Left ventricle myocardium inferior (tissue), 1 donor: ENCODE results near the gene HOMER1. TPM values are rescaled to one million over a fixed set of nuclear protein-coding genes. Genes with fewer than 3 reads are reported as not detected.

Experiments used
- DNase-seq: peaks from one replicate; pipeline ENCODE4 v3.0.0-alpha.2; 2020
- H3K27ac ChIP-seq: fragments of 200-600 bp; replicated peaks from 2 replicates; pipeline ENCODE4 v1.8.0; 2021
- H3K27me3 ChIP-seq: fragments of 200-600 bp; 2 replicates; pipeline ENCODE4 v1.8.0; 2021; ENCODE audit warnings: low read depth
- H3K36me3 ChIP-seq: fragments of 200-600 bp; 2 replicates; pipeline ENCODE4 v1.8.0; 2021
- H3K4me1 ChIP-seq: fragments of 200-600 bp; 2 replicates; pipeline ENCODE4 v1.8.0; 2021
- H3K4me3 ChIP-seq: fragments of 200-600 bp; 2 replicates; pipeline ENCODE4 v1.8.0; 2021; ENCODE audit warnings: mild to moderate bottlenecking, moderate library complexity
- H3K9me3 ChIP-seq: fragments of 200-600 bp; replicated peaks from 2 replicates; pipeline ENCODE4 v1.8.0; 2021
- CTCF ChIP-seq: fragments of 200-600 bp; IDR thresholded peaks from 2 replicates; pipeline ENCODE4 v1.8.0; 2021; ENCODE audit warnings: antibody characterized with exemption, mild to moderate bottlenecking, borderline replicate concordance
- intact Hi-C: fragments of 100-400 bp; cut with micrococcal nuclease; formaldehyde crosslinking; loops from one replicate; pipeline ENCODE4 v1.11.0; 2022
- total RNA-seq: library from RNA; stranded (reverse); fragmentation: NEBNext Ultra II Directional; extraction: Animal tissue kit (Norgen Biotek cat#: 25700); gene quantifications from one replicate; pipeline ENCODE4 v1.2.1, GENCODE V29; 2021
- donor health status: DM: no; HTN: yes; CAD: no; lungs with severe emphysema.

Gene HOMER1
- total RNA-seq, 1 donor from 2014 or later: 61.9 TPM

- Histone ChIP-seq H3K4me3 (no peak overlapping the region), H3K27ac (no peak overlapping the region), H3K9me3 (no peaks in the 10 kb centered on the region), H3K36me3 (no peaks in the 10 kb centered on the region), H3K4me1 (peaks cover 4% of the 10 kb centered on the region), H3K27me3 (no peaks in the 10 kb centered on the region)
- DNase-seq: no peak
- intact Hi-C loops: no loop called here
- no peak for TF ChIP-seq CTCF
Measured at GRCh38 chr5:79560771-79561524, 47.0 kb upstream of the HOMER1 start.

- intact Hi-C loops: no loop called here
- H3K27ac ChIP-seq: peak overlapping the region; percentile 25
Measured at GRCh38 chr5:79555418-79555817, 41.5 kb upstream of the HOMER1 start.

GRCh38 chr5:79552984-79553383 is 39.0 kb upstream of the HOMER1 start:
- TF ChIP-seq CTCF: no peak
- DNase-seq: no peak
- H3K36me3 ChIP-seq: no peaks in the 10 kb centered on the region
- H3K27ac ChIP-seq: no peak overlapping the region
- no peak overlapping the region for H3K4me3 ChIP-seq
- peaks cover 4% of the 10 kb centered on the region for H3K4me1 ChIP-seq
- no peaks in the 10 kb centered on the region for H3K27me3 ChIP-seq
- intact Hi-C loops: no loop called here
- H3K9me3 ChIP-seq: no peaks in the 10 kb centered on the region

More at GRCh38 chr5:79555418-79555817, 41.5 kb upstream of the HOMER1 start:
- no peak for DNase-seq
- no peaks in the 10 kb centered on the region for H3K27me3 ChIP-seq
- no peaks in the 10 kb centered on the region for H3K36me3 ChIP-seq
- H3K4me3 ChIP-seq: no peak overlapping the region
- H3K4me1 ChIP-seq: peaks cover 4% of the 10 kb centered on the region
- no peak for TF ChIP-seq CTCF
- no peaks in the 10 kb centered on the region for H3K9me3 ChIP-seq

GRCh38 chr5:79547982-79548381 is 34.0 kb upstream of the HOMER1 start:
- no peak for TF ChIP-seq CTCF
- DNase-seq: no peak
- no peaks in the 10 kb centered on the region for H3K9me3 ChIP-seq
- H3K4me3 ChIP-seq: no peak overlapping the region
- H3K27ac ChIP-seq: no peak overlapping the region
- no peaks in the 10 kb centered on the region for H3K27me3 ChIP-seq
- H3K36me3 ChIP-seq: no peaks in the 10 kb centered on the region
- no peaks in the 10 kb centered on the region for H3K4me1 ChIP-seq
- intact Hi-C loops: no loop called here

- Histone ChIP-seq H3K9me3 (no peaks in the 10 kb centered on the region), H3K27ac (no peak overlapping the region), H3K4me3 (no peak overlapping the region), H3K4me1 (no peaks in the 10 kb centered on the region), H3K36me3 (no peaks in the 10 kb centered on the region), H3K27me3 (no peaks in the 10 kb centered on the region)
- DNase-seq: no peak
- intact Hi-C loops: no loop called here
- no peak for TF ChIP-seq CTCF
Measured at GRCh38 chr5:79547429-79547822, 33.5 kb upstream of the HOMER1 start.
